ENCODE data around the gene RNF38.

GRCh38 chr9:36398745-36399144 is 1.3 kb downstream of the RNF38 start:
- TF ChIP-seq CSRNP3 (CRISPR knock-in tag; IDR thresholded peaks at IDR 0.05): no peak
- TF ChIP-seq PATZ1 (CRISPR knock-in tag; IDR thresholded peaks at IDR 0.05; ENCODE audit: borderline replicate concordance): no peak
- TF ChIP-seq ARNTL (CRISPR knock-in tag; IDR thresholded peaks at IDR 0.05; ENCODE audit: borderline replicate concordance, low read depth): no peak
- TF ChIP-seq ZFP3 (CRISPR knock-in tag; IDR thresholded peaks at IDR 0.05): no peak
- TF ChIP-seq CREB5 (CRISPR knock-in tag; IDR thresholded peaks at IDR 0.05; ENCODE audit: low read depth): no peak
- TF ChIP-seq ZNF70 (CRISPR knock-in tag; IDR thresholded peaks at IDR 0.05): no peak
- TF ChIP-seq GLIS3 (CRISPR knock-in tag; IDR thresholded peaks at IDR 0.05): no peak
- TF ChIP-seq ZNF565 (CRISPR knock-in tag; conservative IDR thresholded peaks at IDR 0.05; ENCODE audit: low read depth): no peak

All from SK-N-SH treated with all-trans-retinoic acid at 6 μM for 48 hours (cell line).